K562 (cell line): Measurements from ENCODE around the gene RBM18. TPM values are rescaled to one million over a fixed set of nuclear protein-coding genes. Genes with fewer than 3 reads are reported as not detected.

ENCODE experiments used
- BRF1 ChIP-seq: IDR thresholded peaks from 3 replicates; pipeline ENCODE4 v1.6.1; 2011; ENCODE audit warnings: borderline replicate concordance, mild to moderate bottlenecking; ENCODE audit not compliant: insufficient read length; ENCODE audit errors: extremely low read depth
- CEBPG ChIP-seq, 3 experiments: fragments of 200-800 bp in 1 of 3; sonication (Bioruptor generic) in 1 of 3; sonication (generic) in 1 of 3; formaldehyde crosslinking in 1 of 3; IDR thresholded peaks in 2 of 3; conservative IDR thresholded peaks in 1 of 3; 2 replicates each; pipeline versions ENCODE4 v1.6.1 to v1.8.0; 2016 to 2022; ENCODE audit warnings: missing compliant biosample characterization in 2 of 3, missing genetic modification characterization in 2 of 3, mild to moderate bottlenecking in 1 of 3, missing genetic modification reagents in 1 of 3
- CHAMP1 ChIP-seq: fragments of 450-650 bp; IDR thresholded peaks from 2 replicates; pipeline ENCODE4 v1.6.1; 2016; ENCODE audit warnings: mild to moderate bottlenecking
- COPS2 ChIP-seq: fragments of 450-650 bp; conservative IDR thresholded peaks from 2 replicates; pipeline ENCODE4 v1.6.1; 2016; ENCODE audit warnings: mild to moderate bottlenecking, moderate library complexity
- E2F3 ChIP-seq: fragments of 250-450 bp; sonication (Bioruptor Pico); IDR thresholded peaks from 2 replicates; pipeline ENCODE4 v1.4.0; 2020; ENCODE audit warnings: mild to moderate bottlenecking
- FOXJ3 ChIP-seq: sonication (generic); formaldehyde crosslinking; IDR thresholded peaks from 2 replicates; pipeline ENCODE4 v1.4.0; 2020; ENCODE audit warnings: mild to moderate bottlenecking, missing genetic modification reagents
- HCFC1 ChIP-seq: IDR thresholded peaks from 2 replicates; pipeline ENCODE4 v1.6.1; 2012; ENCODE audit warnings: low read depth, low read length, improper control_type of control experiment
- MAZ ChIP-seq, 2 experiments: fragments of 450-650 bp in 1 of 2; sonication (generic) in 1 of 2; formaldehyde crosslinking; IDR thresholded peaks in 1 of 2; conservative IDR thresholded peaks in 1 of 2; 2 replicates each; pipeline versions ENCODE4 v1.4.0 to v1.5.0; 2020; ENCODE audit warnings: mild to moderate bottlenecking in 1 of 2, missing genetic modification reagents in 1 of 2
- NR3C1 ChIP-seq: sonication (generic); formaldehyde crosslinking; IDR thresholded peaks from 2 replicates; pipeline ENCODE4 v1.8.1; 2022; ENCODE audit warnings: missing genetic modification reagents
- SMAD3 ChIP-seq: fragments of 450-650 bp; formaldehyde crosslinking; conservative IDR thresholded peaks from 2 replicates; pipeline ENCODE4 v1.4.0; 2020; ENCODE audit warnings: mild to moderate bottlenecking
- SPI1 ChIP-seq: IDR thresholded peaks from 2 replicates; pipeline ENCODE4 v1.6.1; 2011; ENCODE audit warnings: low read depth, low read length, control low read depth, borderline replicate concordance
- SRSF3 ChIP-seq: fragments of 200-400 bp; formaldehyde crosslinking; IDR thresholded peaks from 2 replicates; pipeline ENCODE4 v1.6.1; 2016; ENCODE audit warnings: mild to moderate bottlenecking, low read length, moderate library complexity; ENCODE audit not compliant: insufficient read depth
- TAF15 ChIP-seq: fragments of 200-400 bp; formaldehyde crosslinking; IDR thresholded peaks from 2 replicates; pipeline ENCODE4 v1.6.1; 2017; ENCODE audit warnings: mild to moderate bottlenecking, low read depth, low read length, moderate library complexity
- ZNF324 ChIP-seq: fragments of 250-450 bp; sonication (Bioruptor Pico); IDR thresholded peaks from 2 replicates; pipeline ENCODE4 v1.4.0; 2020; ENCODE audit warnings: mild to moderate bottlenecking
- polyA plus RNA-seq, 8 experiments: library from polyadenylated mRNA; depleted of rRNA in 4 of 8; stranded (reverse) in 5 of 8; unstranded in 3 of 8; fragments of >200 nt; fragmentation: Nextera tagmentation in 2 of 8; fragmentation: Illumina TruSeq in 1 of 8; extraction: Ambion mirVana in 2 of 8; extraction: Trizol in 1 of 8; gene quantifications; 2 replicates each; pipeline versions ENCODE4 v1.2.1 to v1.2.3, GENCODE V29; 2011 to 2014; ENCODE audit warnings: inconsistent platforms in 1 of 8, missing spikeins in 1 of 8
- total RNA-seq, 7 experiments: library from RNA; depleted of rRNA in 6 of 7; stranded (reverse); fragments of >200 nt in 6 of 7; fragmentation: Illumina TruSeq in 2 of 7; extraction: Trizol in 2 of 7; gene quantifications; 2 replicates each; pipeline versions ENCODE4 v1.2.1 to v1.2.3, GENCODE V29; 2011 to 2021; ENCODE audit warnings: low replicate concordance in 1 of 7
- TF ChIP-seq, protein P1 (sequence below): sonication (generic); formaldehyde crosslinking; IDR thresholded peaks from 2 replicates; pipeline ENCODE4 v1.8.0; 2023; ENCODE audit warnings: mild to moderate bottlenecking, missing genetic modification reagents
- TF ChIP-seq, protein P2 (sequence below): fragments of 450-650 bp; IDR thresholded peaks from one replicate; pipeline ENCODE4 v1.6.1; 2018; ENCODE audit warnings: mild to moderate bottlenecking, moderate library complexity; ENCODE audit not compliant: partially characterized antibody

RBM18 gene
- total and polyA plus RNA-seq, 9 of the 15 experiments (the other 6 are each of a cell fraction or from before 2014, with no cell fraction given): 7.9 to 86.3 (median 34.0) TPM

DNA sequence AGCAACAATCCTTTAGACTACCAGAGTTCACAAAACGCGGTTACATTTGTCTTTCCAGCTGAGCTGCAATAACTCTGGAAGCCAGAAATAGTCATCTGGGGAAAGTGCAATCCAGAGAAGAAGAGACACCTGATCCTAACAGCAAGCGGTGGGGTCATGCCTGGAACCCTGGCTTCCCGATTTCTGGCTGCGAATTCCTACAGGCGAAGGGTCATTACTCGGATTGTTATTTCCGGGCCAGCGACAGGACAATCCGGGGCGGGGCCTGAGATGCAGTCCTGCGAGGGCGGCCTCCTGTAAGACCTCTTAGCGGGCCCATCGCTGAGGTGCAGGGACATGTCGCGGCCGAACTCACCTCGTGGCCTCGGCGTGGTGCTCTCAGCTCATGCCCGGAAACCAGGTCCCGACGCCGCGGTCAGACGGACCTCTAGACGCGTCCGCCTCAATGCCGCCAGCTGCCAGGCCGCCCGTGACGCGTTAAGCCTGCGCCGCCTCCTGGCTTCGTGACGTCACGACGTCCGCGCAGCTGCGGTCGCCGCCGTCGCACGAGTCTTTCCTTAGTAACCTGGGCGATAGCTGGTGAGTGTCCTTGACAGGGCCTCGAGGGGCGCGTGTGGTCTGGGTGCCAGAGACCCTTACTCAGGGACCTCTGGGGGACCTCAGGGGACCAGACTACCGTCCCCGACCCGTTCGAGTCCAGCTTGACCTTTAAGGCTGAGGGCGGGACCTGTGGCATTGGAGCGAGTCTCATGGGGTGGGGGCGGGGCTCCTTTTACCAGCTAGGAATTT is at the start of gene RBM18, which contains the start of gene MRRF (continued):
- 0 out of 2 replicates have a peak, but pooled peaks have one; percentile 3 for TF ChIP-seq SPI1
- TF ChIP-seq COPS2: no peak
- no peak for TF ChIP-seq FOXJ3 (CRISPR knock-in tag)
- TF ChIP-seq SRSF3: no peak
- TF ChIP-seq CHAMP1: no peak
- TF ChIP-seq ZNF324 (CRISPR knock-in tag): no peak
- no peak for TF ChIP-seq BRF1
- TF ChIP-seq SMAD3 (CRISPR knock-in tag): no peak
- TF ChIP-seq E2F3 (CRISPR knock-in tag): no peak
- TF ChIP-seq, protein P1, sequence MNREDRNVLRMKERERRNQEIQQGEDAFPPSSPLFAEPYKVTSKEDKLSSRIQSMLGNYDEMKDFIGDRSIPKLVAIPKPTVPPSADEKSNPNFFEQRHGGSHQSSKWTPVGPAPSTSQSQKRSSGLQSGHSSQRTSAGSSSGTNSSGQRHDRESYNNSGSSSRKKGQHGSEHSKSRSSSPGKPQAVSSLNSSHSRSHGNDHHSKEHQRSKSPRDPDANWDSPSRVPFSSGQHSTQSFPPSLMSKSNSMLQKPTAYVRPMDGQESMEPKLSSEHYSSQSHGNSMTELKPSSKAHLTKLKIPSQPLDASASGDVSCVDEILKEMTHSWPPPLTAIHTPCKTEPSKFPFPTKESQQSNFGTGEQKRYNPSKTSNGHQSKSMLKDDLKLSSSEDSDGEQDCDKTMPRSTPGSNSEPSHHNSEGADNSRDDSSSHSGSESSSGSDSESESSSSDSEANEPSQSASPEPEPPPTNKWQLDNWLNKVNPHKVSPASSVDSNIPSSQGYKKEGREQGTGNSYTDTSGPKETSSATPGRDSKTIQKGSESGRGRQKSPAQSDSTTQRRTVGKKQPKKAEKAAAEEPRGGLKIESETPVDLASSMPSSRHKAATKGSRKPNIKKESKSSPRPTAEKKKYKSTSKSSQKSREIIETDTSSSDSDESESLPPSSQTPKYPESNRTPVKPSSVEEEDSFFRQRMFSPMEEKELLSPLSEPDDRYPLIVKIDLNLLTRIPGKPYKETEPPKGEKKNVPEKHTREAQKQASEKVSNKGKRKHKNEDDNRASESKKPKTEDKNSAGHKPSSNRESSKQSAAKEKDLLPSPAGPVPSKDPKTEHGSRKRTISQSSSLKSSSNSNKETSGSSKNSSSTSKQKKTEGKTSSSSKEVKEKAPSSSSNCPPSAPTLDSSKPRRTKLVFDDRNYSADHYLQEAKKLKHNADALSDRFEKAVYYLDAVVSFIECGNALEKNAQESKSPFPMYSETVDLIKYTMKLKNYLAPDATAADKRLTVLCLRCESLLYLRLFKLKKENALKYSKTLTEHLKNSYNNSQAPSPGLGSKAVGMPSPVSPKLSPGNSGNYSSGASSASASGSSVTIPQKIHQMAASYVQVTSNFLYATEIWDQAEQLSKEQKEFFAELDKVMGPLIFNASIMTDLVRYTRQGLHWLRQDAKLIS (CRISPR knock-in tag): no peak; the same call in 1 of the 2 replicates
- 0 out of 2 replicates have a peak, but pooled peaks have one; percentile 1 for TF ChIP-seq CEBPG (CRISPR knock-in tag; IDR thresholded peaks at IDR 0.05)
- TF ChIP-seq CEBPG (tag; conservative IDR thresholded peaks at IDR 0.05 in 1 of 2, IDR thresholded peaks at IDR 0.05 in 1 of 2): no peak
- peak; percentile 70 to 72 for TF ChIP-seq MAZ (CRISPR knock-in tag; conservative IDR thresholded peaks at IDR 0.05 in 1 of 2, IDR thresholded peaks at IDR 0.05 in 1 of 2)
- TF ChIP-seq, protein P2, sequence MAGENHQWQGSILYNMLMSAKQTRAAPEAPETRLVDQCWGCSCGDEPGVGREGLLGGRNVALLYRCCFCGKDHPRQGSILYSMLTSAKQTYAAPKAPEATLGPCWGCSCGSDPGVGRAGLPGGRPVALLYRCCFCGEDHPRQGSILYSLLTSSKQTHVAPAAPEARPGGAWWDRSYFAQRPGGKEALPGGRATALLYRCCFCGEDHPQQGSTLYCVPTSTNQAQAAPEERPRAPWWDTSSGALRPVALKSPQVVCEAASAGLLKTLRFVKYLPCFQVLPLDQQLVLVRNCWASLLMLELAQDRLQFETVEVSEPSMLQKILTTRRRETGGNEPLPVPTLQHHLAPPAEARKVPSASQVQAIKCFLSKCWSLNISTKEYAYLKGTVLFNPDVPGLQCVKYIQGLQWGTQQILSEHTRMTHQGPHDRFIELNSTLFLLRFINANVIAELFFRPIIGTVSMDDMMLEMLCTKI: no peak
- TF ChIP-seq TAF15: no peak
- 0 out of 2 replicates have a peak, but pooled peaks have one; percentile 63 for TF ChIP-seq NR3C1 (CRISPR knock-in tag)
- peak; percentile 83 for TF ChIP-seq HCFC1
